Mesenchymal stem cell (in vitro differentiated cells and primary cell): ENCODE results near the gene BPI.

Experiments
- DNase-seq: peaks from one replicate; pipeline ENCODE4 v3.0.0-alpha.2; 2013
- H2AFZ ChIP-seq: one replicate; pipeline ENCODE4 v1.6.1; 2013; ENCODE audit warnings: low read depth, mild to moderate bottlenecking, control low read depth, inconsistent platforms, low read length, moderate library complexity
- H2AK5ac ChIP-seq: 2 replicates; pipeline ENCODE4 v1.6.1; 2013; ENCODE audit warnings: low read length, moderate library complexity, mild to moderate bottlenecking, inconsistent platforms; ENCODE audit not compliant: severe bottlenecking
- H2BK120ac ChIP-seq: one replicate; pipeline ENCODE4 v1.6.1; 2013; ENCODE audit warnings: low read depth, mild to moderate bottlenecking, inconsistent platforms, low read length, moderate library complexity
- H2BK12ac ChIP-seq, 2 experiments: one replicate each; pipeline ENCODE4 v1.6.1; 2013; ENCODE audit warnings: inconsistent platforms in 2 of 2, low read length in 2 of 2, mild to moderate bottlenecking in 2 of 2, moderate library complexity in 2 of 2, control low read depth in 1 of 2
- H2BK15ac ChIP-seq: one replicate; pipeline ENCODE4 v1.6.1; 2013; ENCODE audit warnings: mild to moderate bottlenecking, low read depth, inconsistent platforms; ENCODE audit not compliant: poor library complexity, severe bottlenecking
- H2BK5ac ChIP-seq: 2 replicates; pipeline ENCODE4 v1.6.1; 2013; ENCODE audit warnings: low read depth, mild to moderate bottlenecking, low read length, control low read depth, inconsistent platforms; ENCODE audit not compliant: poor library complexity, severe bottlenecking
- H3K14ac ChIP-seq, 2 experiments: one replicate each; pipeline ENCODE4 v1.6.1; 2013; ENCODE audit warnings: inconsistent platforms in 2 of 2, low read length in 2 of 2, control low read depth in 1 of 2, mild to moderate bottlenecking in 1 of 2, moderate library complexity in 1 of 2
- H3K18ac ChIP-seq, 2 experiments: one replicate each; pipeline ENCODE4 v1.6.1; 2013; ENCODE audit warnings: inconsistent platforms in 2 of 2, low read length in 2 of 2, control low read depth in 1 of 2, low read depth in 1 of 2, mild to moderate bottlenecking in 1 of 2
- H3K23ac ChIP-seq, 2 experiments: one replicate each; pipeline ENCODE4 v1.6.1; 2013; ENCODE audit warnings: inconsistent platforms in 2 of 2, low read length in 2 of 2, mild to moderate bottlenecking in 2 of 2, moderate library complexity in 2 of 2, control low read depth in 1 of 2
- H3K27ac ChIP-seq: 2 replicates; pipeline ENCODE4 v1.5.1; 2013; ENCODE audit warnings: mild to moderate bottlenecking, moderate library complexity, low read length, control low read depth, inconsistent platforms; ENCODE audit not compliant: poor library complexity, severe bottlenecking
- H3K27me3 ChIP-seq, 2 experiments: 2 replicates each; pipeline versions ENCODE4 v1.6.1 to v1.7.0; 2013; ENCODE audit warnings: low read length in 2 of 2, mild to moderate bottlenecking in 2 of 2, moderate library complexity in 2 of 2, control low read depth in 1 of 2, inconsistent platforms in 1 of 2; ENCODE audit not compliant: control insufficient read depth in 1 of 2, insufficient read depth in 1 of 2
- H3K36me3 ChIP-seq, 2 experiments: 2 replicates each; pipeline versions ENCODE4 v1.6.1 to v1.7.0; 2013; ENCODE audit warnings: low read length in 2 of 2, control low read depth in 1 of 2, inconsistent platforms in 1 of 2, low read depth in 1 of 2, mild to moderate bottlenecking in 1 of 2; ENCODE audit not compliant: insufficient read depth in 2 of 2, control insufficient read depth in 1 of 2
- H3K4ac ChIP-seq, 2 experiments: one replicate each; pipeline ENCODE4 v1.6.1; 2013; ENCODE audit warnings: inconsistent platforms in 2 of 2, low read length in 2 of 2, mild to moderate bottlenecking in 2 of 2, moderate library complexity in 2 of 2, control low read depth in 1 of 2, low read depth in 1 of 2
- H3K4me1 ChIP-seq: 2 replicates; pipeline ENCODE4 v1.6.1; 2013; ENCODE audit warnings: low read depth, low read length, control low read depth; ENCODE audit not compliant: control insufficient read depth, insufficient read depth
- H3K4me2 ChIP-seq: 2 replicates; pipeline ENCODE4 v1.6.1; 2013; ENCODE audit warnings: low read length, mild to moderate bottlenecking, inconsistent platforms; ENCODE audit not compliant: poor library complexity, severe bottlenecking
- H3K4me3 ChIP-seq, 2 experiments: 2 replicates each; pipeline versions ENCODE4 v1.5.1 to v1.7.0; 2013; ENCODE audit warnings: low read length in 2 of 2, mild to moderate bottlenecking in 2 of 2, control low read depth in 1 of 2, low read depth in 1 of 2; ENCODE audit not compliant: insufficient read depth in 1 of 2
- H3K79me1 ChIP-seq: replicated peaks from 2 replicates; pipeline ENCODE4 v1.6.1; 2013; ENCODE audit warnings: mild to moderate bottlenecking, control low read depth, low read length, inconsistent platforms; ENCODE audit not compliant: poor library complexity, severe bottlenecking
- H3K9ac ChIP-seq: 2 replicates; pipeline ENCODE4 v1.7.0; 2013; ENCODE audit warnings: mild to moderate bottlenecking, low read length, moderate library complexity
- H3K9me3 ChIP-seq: 2 replicates; pipeline ENCODE4 v1.7.0; 2013; ENCODE audit warnings: mild to moderate bottlenecking, low read length; ENCODE audit not compliant: control insufficient read depth
- H4K8ac ChIP-seq: one replicate; pipeline ENCODE4 v1.6.1; 2013; ENCODE audit warnings: inconsistent platforms, mild to moderate bottlenecking, low read length, moderate library complexity
- H4K91ac ChIP-seq: one replicate; pipeline ENCODE4 v1.6.1; 2013; ENCODE audit warnings: mild to moderate bottlenecking, low read length, inconsistent platforms
- WGBS: methylation state at CpG from one replicate; pipeline ENCODE4 v1.1.7; 2013; ENCODE audit warnings: mixed read lengths; 5-methylcytosine and 5-hydroxymethylcytosine counted together

BPI gene

DNA sequence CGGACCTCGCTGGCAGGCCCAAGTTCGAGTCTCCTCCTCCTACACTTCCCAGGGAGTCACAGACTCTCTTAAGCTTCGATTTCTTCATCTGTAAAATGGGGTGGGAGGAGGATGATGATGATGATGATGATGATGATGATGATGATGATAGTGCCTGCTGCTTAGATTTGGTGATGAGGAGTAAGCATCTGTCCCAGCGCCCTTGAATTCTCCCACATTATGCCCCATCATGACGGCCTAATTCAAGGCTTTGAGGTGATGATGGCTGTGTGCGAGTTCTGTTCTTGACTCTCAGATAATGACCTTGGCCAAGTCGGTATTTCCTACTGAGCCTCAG lies 42.9 kb upstream of the BPI start:
- peaks cover 0 to 17% of the 10 kb centered on the region in 2 experiments for H3K27me3 ChIP-seq

GRCh38 chr20:38262931-38263330 lies 41.0 kb upstream of the BPI start:
- no peak overlapping the region for H3K14ac ChIP-seq

More for the DNA sequence above, 42.9 kb upstream of the BPI start:
- Histone ChIP-seq H3K79me1 (no peaks in the 10 kb centered on the region), H4K8ac (no peak overlapping the region), H3K4me2 (peak overlapping the region; percentile 52), H2BK5ac (no peak overlapping the region), H3K4me1 (peaks cover 9% of the 10 kb centered on the region), H2AK5ac (no peak overlapping the region), H3K36me3 (no peaks in the 10 kb centered on the region), H2BK12ac (peak overlapping the region in 1 of 2 experiments; percentile 7), H2BK15ac (no peak overlapping the region), H3K23ac (no peak overlapping the region), H3K9me3 (no peaks in the 10 kb centered on the region), H3K4me3 (peak overlapping the region in 1 of 2 experiments; percentile 71), H2BK120ac (no peak overlapping the region), H2AFZ (no peak overlapping the region), H3K4ac (peak overlapping the region in 1 of 2 experiments; percentile 24), H3K9ac (peak overlapping the region; percentile 74), H3K18ac (no peak overlapping the region), H3K14ac (no peak overlapping the region), H3K27ac (no peak overlapping the region), H4K91ac (no peak overlapping the region)
- DNase-seq, result no peak
- 100% methylated on average over 5 of the region's 8 CpGs for whole genome bisulfite sequencing

DNA sequence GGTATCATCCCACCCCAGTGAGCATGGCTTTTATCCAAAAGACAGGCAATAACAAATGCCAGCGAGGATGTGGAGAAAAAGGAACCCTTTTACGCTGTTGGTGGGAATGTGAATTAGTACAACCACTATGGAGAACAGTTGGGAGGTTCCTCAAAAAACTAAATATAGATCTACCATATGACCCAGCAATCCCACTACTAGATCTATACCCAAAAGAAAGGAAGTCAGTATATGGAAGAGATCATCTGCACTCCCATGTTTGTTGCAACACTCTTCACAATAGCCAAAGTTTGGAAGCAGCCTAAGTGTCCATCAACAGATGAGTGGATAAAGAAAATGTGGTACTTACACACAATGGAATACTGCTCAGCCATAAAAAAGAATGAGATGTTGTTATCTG lies 37.5 kb upstream of the BPI start:
- Histone ChIP-seq H2BK120ac (no peak overlapping the region), H3K9ac (no peak overlapping the region), H2BK12ac (no peak overlapping the region), H4K91ac (no peak overlapping the region), H3K36me3 (no peaks in the 10 kb centered on the region), H3K4ac (no peak overlapping the region), H2AFZ (no peak overlapping the region), H3K9me3 (no peaks in the 10 kb centered on the region), H3K4me2 (no peak overlapping the region), H3K23ac (no peak overlapping the region), H3K27ac (no peak overlapping the region), H3K79me1 (no peaks in the 10 kb centered on the region), H2BK5ac (no peak overlapping the region), H3K18ac (no peak overlapping the region), H2AK5ac (no peak overlapping the region), H3K14ac (no peak overlapping the region), H3K4me3 (no peak overlapping the region), H2BK15ac (no peak overlapping the region), H4K8ac (no peak overlapping the region), H3K4me1 (peaks cover 7% of the 10 kb centered on the region), H3K27me3 (peaks cover 0 to 8% of the 10 kb centered on the region in 2 experiments)
- WGBS, result no CpG with 5 or more reads among the region's 2 CpGs
- no peak for DNase-seq

More at GRCh38 chr20:38262931-38263330, 41.0 kb upstream of the BPI start:
- Histone ChIP-seq H3K4ac (no peak overlapping the region), H3K18ac (no peak overlapping the region), H3K27me3 (peaks cover 0 to 17% of the 10 kb centered on the region in 2 experiments), H2BK120ac (no peak overlapping the region), H3K36me3 (no peaks in the 10 kb centered on the region), H2AK5ac (no peak overlapping the region), H3K79me1 (no peaks in the 10 kb centered on the region), H2BK5ac (no peak overlapping the region), H3K9me3 (no peaks in the 10 kb centered on the region), H3K4me1 (peaks cover 9% of the 10 kb centered on the region), H3K23ac (no peak overlapping the region), H2BK15ac (no peak overlapping the region), H3K9ac (no peak overlapping the region), H4K8ac (no peak overlapping the region), H3K4me2 (no peak overlapping the region), H3K27ac (no peak overlapping the region), H3K4me3 (no peak overlapping the region), H4K91ac (no peak overlapping the region), H2BK12ac (no peak overlapping the region), H2AFZ (no peak overlapping the region)
- DNase-seq, result no peak
- 74% methylated on average over 3 of the region's 6 CpGs for WGBS

GRCh38 chr20:38267296-38267695 lies 36.7 kb upstream of the BPI start:
- 94% methylated on average over 2 of the region's 2 CpGs for WGBS

More at GRCh38 chr20:38267296-38267695, 36.7 kb upstream of the BPI start:
- DNase-seq, result no peak
- Histone ChIP-seq H3K27ac (no peak overlapping the region), H3K23ac (no peak overlapping the region), H4K8ac (no peak overlapping the region), H2AFZ (no peak overlapping the region), H2BK15ac (no peak overlapping the region), H3K9me3 (no peaks in the 10 kb centered on the region), H4K91ac (no peak overlapping the region), H2BK120ac (no peak overlapping the region), H3K4me1 (peaks cover 8% of the 10 kb centered on the region), H3K9ac (no peak overlapping the region), H3K36me3 (no peaks in the 10 kb centered on the region), H2AK5ac (no peak overlapping the region), H3K4me3 (no peak overlapping the region), H3K4ac (no peak overlapping the region), H3K4me2 (no peak overlapping the region), H3K79me1 (no peaks in the 10 kb centered on the region), H2BK12ac (no peak overlapping the region), H3K27me3 (peaks cover 0 to 8% of the 10 kb centered on the region in 2 experiments), H3K14ac (no peak overlapping the region), H3K18ac (no peak overlapping the region), H2BK5ac (no peak overlapping the region)
